GM18519 (cell line): ENCODE results near the gene ACTL6B.
A peak's percentile ranks its signal among the peaks of the same experiment; 100 is the strongest.
"Not testable (repeated sequence)": the region's sequence is repeated elsewhere in the genome, so short reads cannot be mapped to it uniquely, and the experiment has no call there.

Source experiments
- ATAC-seq: cut with Tn5 transposase; IDR thresholded peaks from one replicate; pipeline ENCODE4 v1.9.1; 2021; ENCODE audit warnings: mild to moderate bottlenecking, moderate library complexity; ENCODE audit not compliant: unreplicated experiment, low FRiP score

The ACTL6B gene

GRCh38 chr7:100655908-100656674, at the start of gene ACTL6B:
TSS of gene ACTL6B (minus strand) at chr7:100656448. CDS start at chr7:100656354, 94 bp downstream.
- no peak for ATAC-seq

- ATAC-seq, result peak; percentile 51
Observed at GRCh38 chr7:100705320-100705752, 49.1 kb upstream of the ACTL6B start.

- not testable (repeated sequence) for ATAC-seq
Observed at GRCh38 chr7:100701089-100701488, 44.8 kb upstream of the ACTL6B start.

GRCh38 chr7:100699018-100699417, 42.8 kb upstream of the ACTL6B start:
- ATAC-seq, result no peak

- no peak for ATAC-seq
Observed at GRCh38 chr7:100696123-100696521, 39.9 kb upstream of the ACTL6B start.

GRCh38 chr7:100694098-100694745, 38.0 kb upstream of the ACTL6B start, which contains the start of gene GIGYF1:
TSS of gene GIGYF1 (minus strand) at chr7:100694250. CDS start at chr7:100688238, 6,012 bp downstream.
- ATAC-seq, result no peak

- no peak for ATAC-seq
Observed at GRCh38 chr7:100693312-100694097, 37.3 kb upstream of the ACTL6B start.

- ATAC-seq, result no peak
Observed at GRCh38 chr7:100692578-100692961, 36.3 kb upstream of the ACTL6B start.

GRCh38 chr7:100691676-100692577, 35.7 kb upstream of the ACTL6B start:
- ATAC-seq, result no peak

GRCh38 chr7:100689230-100690135, 33.2 kb upstream of the ACTL6B start:
- ATAC-seq, result no peak

GRCh38 chr7:100688326-100688860, 32.1 kb upstream of the ACTL6B start:
- no peak for ATAC-seq

GRCh38 chr7:100687751-100688300, 31.6 kb upstream of the ACTL6B start:
- ATAC-seq, result no peak

GRCh38 chr7:100687261-100687660, 31.0 kb upstream of the ACTL6B start:
- ATAC-seq, result no peak

- no peak for ATAC-seq
Observed at GRCh38 chr7:100686822-100687211, 30.6 kb upstream of the ACTL6B start.

GRCh38 chr7:100686201-100686821, 30.1 kb upstream of the ACTL6B start:
- ATAC-seq, result no peak

GRCh38 chr7:100685631-100686145, 29.4 kb upstream of the ACTL6B start:
- no peak for ATAC-seq

GRCh38 chr7:100685049-100685605, 28.9 kb upstream of the ACTL6B start:
- ATAC-seq, result no peak
